Natural killer cell (primary cell): ENCODE measurements around the gene METRNL. TPM values are rescaled to one million over a fixed set of nuclear protein-coding genes. Genes with fewer than 3 reads are reported as not detected.
"Not testable (repeated sequence)": the region's sequence is repeated elsewhere in the genome, so short reads cannot be mapped to it uniquely, and the experiment has no call there.

Source experiments
- ATAC-seq, 3 donors: fragments of 150-1000 bp in 2 of 3; fragments of 200-7000 bp in 1 of 3; cut with Tn5 transposase; 1 replicate in 1 of 3; 2 replicates in 2 of 3; pipeline ENCODE4 v1.10.0; 2021; ENCODE audit warnings: mild to moderate bottlenecking in 2 of 3, moderate library complexity in 2 of 3
- DNase-seq, 2 donors: peaks; one replicate each; pipeline versions ENCODE4 v3.0.0 to v3.0.0-alpha.2; 2013 to 2021; ENCODE audit warnings: mixed read lengths in 1 of 2
- H3K27ac ChIP-seq: one replicate; pipeline ENCODE4 v1.5.1; 2013; ENCODE audit warnings: mild to moderate bottlenecking, low read length
- H3K27me3 ChIP-seq: one replicate; pipeline ENCODE4 v1.6.1; 2013; ENCODE audit warnings: low read length; ENCODE audit not compliant: control insufficient read depth, insufficient read depth
- H3K36me3 ChIP-seq: one replicate; pipeline ENCODE4 v1.6.1; 2013; ENCODE audit warnings: low read length; ENCODE audit not compliant: control insufficient read depth, insufficient read depth
- H3K4me1 ChIP-seq: one replicate; pipeline ENCODE4 v1.6.1; 2013; ENCODE audit warnings: low read length; ENCODE audit not compliant: control insufficient read depth, insufficient read depth
- H3K4me3 ChIP-seq: one replicate; pipeline ENCODE4 v1.5.1; 2013; ENCODE audit warnings: low read length
- H3K9me3 ChIP-seq: one replicate; pipeline ENCODE4 v1.6.1; 2013; ENCODE audit warnings: low read length; ENCODE audit not compliant: control insufficient read depth, insufficient read depth
- H3K27ac Mint-ChIP-seq, 2 donors: one replicate each; pipeline ENCODE4 v1.8.0; 2022; ENCODE audit warnings: mild to moderate bottlenecking in 2 of 2, mixed read lengths in 2 of 2, moderate library complexity in 1 of 2
- H3K27me3 Mint-ChIP-seq, 2 donors: one replicate each; pipeline ENCODE4 v1.8.0; 2022; ENCODE audit warnings: low read depth in 2 of 2, mixed read lengths in 2 of 2
- H3K36me3 Mint-ChIP-seq: one replicate; pipeline ENCODE4 v1.8.0; 2022; ENCODE audit warnings: mixed read lengths
- H3K4me1 Mint-ChIP-seq, 2 donors: one replicate each; pipeline ENCODE4 v1.8.0; 2022; ENCODE audit warnings: mixed read lengths in 2 of 2
- H3K4me3 Mint-ChIP-seq: one replicate; pipeline ENCODE4 v1.8.0; 2022; ENCODE audit warnings: mild to moderate bottlenecking, moderate library complexity, mixed read lengths
- H3K9me3 Mint-ChIP-seq, 2 donors: one replicate each; pipeline ENCODE4 v1.8.0; 2022; ENCODE audit warnings: mixed read lengths in 2 of 2
- CTCF ChIP-seq: fragments of 200-600 bp; IDR thresholded peaks from one replicate; pipeline ENCODE4 v1.8.0; 2022; ENCODE audit warnings: antibody characterized with exemption
- WGBS: methylation state at CpG from one replicate; pipeline ENCODE4 v1.1.7; 2013; ENCODE audit warnings: missing lambda C conversion rate; ENCODE audit not compliant: insufficient coverage; 5-methylcytosine and 5-hydroxymethylcytosine counted together
- intact Hi-C: fragments of 100-400 bp; cut with micrococcal nuclease; formaldehyde crosslinking; loops from one replicate; pipeline ENCODE4 v1.14.2; 2022
- total RNA-seq, 4 donors: library from RNA; stranded (reverse); fragments of 120-200 nt in 1 of 4; gene quantifications; one replicate each; pipeline versions ENCODE4 v1.2.3 to v1.2.4, GENCODE V29; 2013 to 2022

The METRNL gene
- total RNA-seq, 3 donors from 2014 or later (not counting 1 experiment from before 2014, with no cell fraction given) = 227 to 390 (median 325) TPM

- Mint-ChIP-seq H3K9me3 (peaks cover 2 to 3% of the 10 kb centered on the region in 2 donors), H3K4me1 (peaks cover 27 to 34% of the 10 kb centered on the region in 2 donors), H3K27ac (peak overlapping the region; percentile 67 to 85), H3K36me3 (peaks cover 6% of the 10 kb centered on the region), H3K27me3 (no peaks in the 10 kb centered on the region), H3K4me3 (peak overlapping the region; percentile 28)
- Histone ChIP-seq H3K36me3 (peaks cover 1% of the 10 kb centered on the region), H3K27me3 (no peaks in the 10 kb centered on the region), H3K27ac (no peak overlapping the region), H3K4me1 (peaks cover 26% of the 10 kb centered on the region), H3K4me3 (no peak overlapping the region), H3K9me3 (peaks cover under 1% of the 10 kb centered on the region)
- intact Hi-C loops = loop anchor here (10.0 kb wide), 1 partner anchor 62 kb away; no protein-coding TSS in a partner anchor
- DNase-seq (no peak), ATAC-seq (no peak)
- TF ChIP-seq CTCF = no peak
- WGBS = 100% methylated on average over 1 of the region's 2 CpGs
These were observed 32.3 kb upstream of the METRNL start for GRCh38 chr17:83047182-83047478.

- not testable (repeated sequence) for H3K36me3 Mint-ChIP-seq, H3K27me3 ChIP-seq, ATAC-seq, H3K27me3 Mint-ChIP-seq, H3K4me3 ChIP-seq, H3K9me3 Mint-ChIP-seq, DNase-seq, H3K36me3 ChIP-seq, H3K9me3 ChIP-seq
- peak overlapping the region; percentile 78 for H3K4me3 Mint-ChIP-seq
- peaks cover 34% of the 10 kb centered on the region for H3K4me1 ChIP-seq
- intact Hi-C loops = loop anchor here (10.0 kb wide), 1 partner anchor 63 kb away; no protein-coding TSS in a partner anchor
- peak overlapping the region; percentile 87 to 89 for H3K27ac Mint-ChIP-seq
- WGBS = 62% methylated on average over 12 of the region's 12 CpGs
- H3K4me1 Mint-ChIP-seq = peaks cover 27 to 36% of the 10 kb centered on the region in 2 donors
- peak overlapping the region; percentile 69 for H3K27ac ChIP-seq
These were observed 31.5 kb upstream of the METRNL start for GRCh38 chr17:83047818-83048475.

- no peaks in the 10 kb centered on the region for H3K9me3 ChIP-seq
- H3K9me3 Mint-ChIP-seq = peaks cover 2 to 3% of the 10 kb centered on the region in 2 donors
- H3K4me3 ChIP-seq = peak overlapping the region; percentile 35
- intact Hi-C loops = loop anchor here (10.0 kb wide), 1 partner anchor 186 kb away; no protein-coding TSS in a partner anchor
- no peaks in the 10 kb centered on the region for H3K36me3 Mint-ChIP-seq
- no peaks in the 10 kb centered on the region for H3K27me3 Mint-ChIP-seq
- peaks cover 34 to 55% of the 10 kb centered on the region in 2 donors for H3K4me1 Mint-ChIP-seq
- peak overlapping the region; percentile 45 for H3K27ac ChIP-seq
- peak overlapping the region; percentile 83 to 92 for H3K27ac Mint-ChIP-seq
- ATAC-seq = no peak
- WGBS = 39% methylated on average over 55 of the region's 55 CpGs
- no peaks in the 10 kb centered on the region for H3K36me3 ChIP-seq
- H3K4me1 ChIP-seq = peaks cover 57% of the 10 kb centered on the region
- no peak for TF ChIP-seq CTCF
- peak in 1 of 2 donors; percentile 19 for DNase-seq
- H3K27me3 ChIP-seq = no peaks in the 10 kb centered on the region
- peak overlapping the region; percentile 93 for H3K4me3 Mint-ChIP-seq
These were observed 28.6 kb upstream of the METRNL start for GRCh38 chr17:83050651-83051395.
